Panc1 (cell line): Measurements from ENCODE around the gene MTHFS.

Experiments used
- POLR2AphosphoS5 ChIP-seq: IDR thresholded peaks from 2 replicates; pipeline ENCODE4 v1.6.1; 2012; ENCODE audit warnings: mild to moderate bottlenecking, low read depth, low read length, moderate library complexity
- TCF7L2 ChIP-seq: IDR thresholded peaks from 2 replicates; pipeline ENCODE4 v1.6.1; 2011; ENCODE audit warnings: mild to moderate bottlenecking, low read depth, low read length, inconsistent platforms
- TF ChIP-seq, protein P1 (sequence below): fragments of 450-650 bp; IDR thresholded peaks from 2 replicates; pipeline ENCODE4 v1.5.1; 2017; ENCODE audit warnings: mild to moderate bottlenecking

DNA sequence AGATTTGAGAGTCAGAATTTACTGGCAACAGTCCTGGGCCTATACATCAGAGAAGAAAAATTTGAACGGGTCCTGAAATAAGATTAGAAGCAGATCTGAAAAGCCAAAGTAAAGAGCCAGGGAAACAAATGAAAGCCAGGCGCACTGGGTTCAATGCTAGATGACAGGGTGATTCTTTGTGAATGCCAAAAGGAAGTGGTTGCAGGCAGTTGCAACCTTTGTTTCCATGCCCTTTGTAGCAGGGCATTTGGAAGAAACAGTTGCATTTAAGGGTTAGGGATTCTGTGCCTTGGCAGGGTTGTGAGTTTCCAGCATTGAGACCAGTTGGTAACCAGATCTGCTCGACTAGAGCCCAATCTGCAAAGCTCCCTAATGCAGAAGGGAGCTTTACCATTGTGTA, 36.4 kb upstream of the MTHFS start:
- TF ChIP-seq, protein P1, sequence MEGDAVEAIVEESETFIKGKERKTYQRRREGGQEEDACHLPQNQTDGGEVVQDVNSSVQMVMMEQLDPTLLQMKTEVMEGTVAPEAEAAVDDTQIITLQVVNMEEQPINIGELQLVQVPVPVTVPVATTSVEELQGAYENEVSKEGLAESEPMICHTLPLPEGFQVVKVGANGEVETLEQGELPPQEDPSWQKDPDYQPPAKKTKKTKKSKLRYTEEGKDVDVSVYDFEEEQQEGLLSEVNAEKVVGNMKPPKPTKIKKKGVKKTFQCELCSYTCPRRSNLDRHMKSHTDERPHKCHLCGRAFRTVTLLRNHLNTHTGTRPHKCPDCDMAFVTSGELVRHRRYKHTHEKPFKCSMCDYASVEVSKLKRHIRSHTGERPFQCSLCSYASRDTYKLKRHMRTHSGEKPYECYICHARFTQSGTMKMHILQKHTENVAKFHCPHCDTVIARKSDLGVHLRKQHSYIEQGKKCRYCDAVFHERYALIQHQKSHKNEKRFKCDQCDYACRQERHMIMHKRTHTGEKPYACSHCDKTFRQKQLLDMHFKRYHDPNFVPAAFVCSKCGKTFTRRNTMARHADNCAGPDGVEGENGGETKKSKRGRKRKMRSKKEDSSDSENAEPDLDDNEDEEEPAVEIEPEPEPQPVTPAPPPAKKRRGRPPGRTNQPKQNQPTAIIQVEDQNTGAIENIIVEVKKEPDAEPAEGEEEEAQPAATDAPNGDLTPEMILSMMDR, result no peak
- TF ChIP-seq TCF7L2, result no peak
- no peak for TF ChIP-seq POLR2AphosphoS5
